HepG2 (cell line): ENCODE results near the gene VCAN. TPM values are rescaled to one million over a fixed set of nuclear protein-coding genes. Genes with fewer than 3 reads are reported as not detected.

Experiments
- AGO2 ChIP-seq: fragments of 200-400 bp; formaldehyde crosslinking; optimal IDR thresholded peaks from 2 replicates; pipeline ENCODE3; 2017; ENCODE audit warnings: mild to moderate bottlenecking, low read depth, low read length, moderate library complexity
- CREBL2 ChIP-seq: sonication (generic); formaldehyde crosslinking; IDR thresholded peaks from 2 replicates; pipeline ENCODE4 v1.8.1; 2023; ENCODE audit warnings: missing genetic modification reagents, mild to moderate bottlenecking, borderline replicate concordance
- MBNL3 ChIP-seq: fragments of 250-450 bp; sonication (Bioruptor Pico); conservative IDR thresholded peaks from 2 replicates; pipeline ENCODE4 v1.8.0; 2022; ENCODE audit warnings: mild to moderate bottlenecking, inconsistent platforms
- SIX1 ChIP-seq: sonication (generic); formaldehyde crosslinking; IDR thresholded peaks from 2 replicates; pipeline ENCODE4 v1.4.0; 2020; ENCODE audit warnings: missing genetic modification reagents, borderline replicate concordance
- SPEN ChIP-seq: sonication (generic); formaldehyde crosslinking; IDR thresholded peaks from 2 replicates; pipeline ENCODE4 v1.5.1; 2020; ENCODE audit warnings: low read depth, mild to moderate bottlenecking, missing genetic modification reagents
- ZBTB3 ChIP-seq: sonication (generic); formaldehyde crosslinking; IDR thresholded peaks from 2 replicates; pipeline ENCODE4 v1.4.0; 2020; ENCODE audit warnings: low read depth, mild to moderate bottlenecking, moderate library complexity, missing genetic modification reagents, borderline replicate concordance
- ZNF280B ChIP-seq: sonication (generic); formaldehyde crosslinking; IDR thresholded peaks from 2 replicates; pipeline ENCODE4 v1.5.0; 2020; ENCODE audit warnings: missing genetic modification reagents, mild to moderate bottlenecking, borderline replicate concordance
- ZNF710 ChIP-seq: sonication (generic); formaldehyde crosslinking; IDR thresholded peaks from 2 replicates; pipeline ENCODE4 v1.5.0; 2020; ENCODE audit warnings: mild to moderate bottlenecking, missing genetic modification reagents, borderline replicate concordance
- polyA plus RNA-seq, 8 experiments: library from polyadenylated mRNA; depleted of rRNA in 3 of 8; stranded (reverse) in 7 of 8; unstranded in 1 of 8; fragments of >200 nt; fragmentation: Illumina TruSeq in 4 of 8; extraction: Trizol in 4 of 8; gene quantifications; 2 replicates each; pipeline versions ENCODE4 v1.2.1 to v1.2.3, GENCODE V29; 2011 to 2016; ENCODE audit warnings: low read depth in 4 of 8, missing spikeins in 1 of 8, mixed read lengths in 1 of 8; ENCODE audit not compliant: insufficient read depth in 1 of 8
- total RNA-seq, 5 experiments: library from RNA; depleted of rRNA; stranded (reverse); fragments of >200 nt; fragmentation: Illumina TruSeq; extraction: Trizol; gene quantifications; 2 replicates each; pipeline ENCODE4 v1.2.3, GENCODE V29; 2016; ENCODE audit warnings: low read depth in 1 of 5
- TF ChIP-seq, protein P1 (sequence below): sonication (generic); formaldehyde crosslinking; IDR thresholded peaks from 2 replicates; pipeline ENCODE4 v1.4.0; 2020; ENCODE audit warnings: missing genetic modification reagents, borderline replicate concordance
- TF ChIP-seq, protein P2 (sequence below): sonication (generic); formaldehyde crosslinking; IDR thresholded peaks from 2 replicates; pipeline ENCODE4 v1.4.0; 2020; ENCODE audit warnings: mild to moderate bottlenecking, missing genetic modification reagents
- TF ChIP-seq, protein P3 (sequence below): sonication (generic); formaldehyde crosslinking; IDR thresholded peaks from 2 replicates; pipeline ENCODE4 v1.9.0; 2021; ENCODE audit warnings: missing genetic modification reagents, borderline replicate concordance

Gene VCAN
- total and polyA plus RNA-seq, 2 of the 13 experiments (the other 11 are each of a cell fraction or from before 2014, with no cell fraction given): 1.2 to 3.5 TPM

GRCh38 chr5:83563631-83564030 is 92.1 kb downstream of the VCAN start (continued):
- TF ChIP-seq, protein P1, sequence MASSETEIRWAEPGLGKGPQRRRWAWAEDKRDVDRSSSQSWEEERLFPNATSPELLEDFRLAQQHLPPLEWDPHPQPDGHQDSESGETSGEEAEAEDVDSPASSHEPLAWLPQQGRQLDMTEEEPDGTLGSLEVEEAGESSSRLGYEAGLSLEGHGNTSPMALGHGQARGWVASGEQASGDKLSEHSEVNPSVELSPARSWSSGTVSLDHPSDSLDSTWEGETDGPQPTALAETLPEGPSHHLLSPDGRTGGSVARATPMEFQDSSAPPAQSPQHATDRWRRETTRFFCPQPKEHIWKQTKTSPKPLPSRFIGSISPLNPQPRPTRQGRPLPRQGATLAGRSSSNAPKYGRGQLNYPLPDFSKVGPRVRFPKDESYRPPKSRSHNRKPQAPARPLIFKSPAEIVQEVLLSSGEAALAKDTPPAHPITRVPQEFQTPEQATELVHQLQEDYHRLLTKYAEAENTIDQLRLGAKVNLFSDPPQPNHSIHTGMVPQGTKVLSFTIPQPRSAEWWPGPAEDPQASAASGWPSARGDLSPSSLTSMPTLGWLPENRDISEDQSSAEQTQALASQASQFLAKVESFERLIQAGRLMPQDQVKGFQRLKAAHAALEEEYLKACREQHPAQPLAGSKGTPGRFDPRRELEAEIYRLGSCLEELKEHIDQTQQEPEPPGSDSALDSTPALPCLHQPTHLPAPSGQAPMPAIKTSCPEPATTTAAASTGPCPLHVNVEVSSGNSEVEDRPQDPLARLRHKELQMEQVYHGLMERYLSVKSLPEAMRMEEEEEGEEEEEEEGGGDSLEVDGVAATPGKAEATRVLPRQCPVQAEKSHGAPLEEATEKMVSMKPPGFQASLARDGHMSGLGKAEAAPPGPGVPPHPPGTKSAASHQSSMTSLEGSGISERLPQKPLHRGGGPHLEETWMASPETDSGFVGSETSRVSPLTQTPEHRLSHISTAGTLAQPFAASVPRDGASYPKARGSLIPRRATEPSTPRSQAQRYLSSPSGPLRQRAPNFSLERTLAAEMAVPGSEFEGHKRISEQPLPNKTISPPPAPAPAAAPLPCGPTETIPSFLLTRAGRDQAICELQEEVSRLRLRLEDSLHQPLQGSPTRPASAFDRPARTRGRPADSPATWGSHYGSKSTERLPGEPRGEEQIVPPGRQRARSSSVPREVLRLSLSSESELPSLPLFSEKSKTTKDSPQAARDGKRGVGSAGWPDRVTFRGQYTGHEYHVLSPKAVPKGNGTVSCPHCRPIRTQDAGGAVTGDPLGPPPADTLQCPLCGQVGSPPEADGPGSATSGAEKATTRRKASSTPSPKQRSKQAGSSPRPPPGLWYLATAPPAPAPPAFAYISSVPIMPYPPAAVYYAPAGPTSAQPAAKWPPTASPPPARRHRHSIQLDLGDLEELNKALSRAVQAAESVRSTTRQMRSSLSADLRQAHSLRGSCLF (CRISPR knock-in tag): no peak
- TF ChIP-seq ZNF280B (CRISPR knock-in tag): no peak
- no peak for TF ChIP-seq SIX1 (CRISPR knock-in tag)
- no peak for TF ChIP-seq ZNF710 (CRISPR knock-in tag)
- no peak for TF ChIP-seq SPEN (CRISPR knock-in tag)
- TF ChIP-seq AGO2: no peak
- TF ChIP-seq, protein P2, sequence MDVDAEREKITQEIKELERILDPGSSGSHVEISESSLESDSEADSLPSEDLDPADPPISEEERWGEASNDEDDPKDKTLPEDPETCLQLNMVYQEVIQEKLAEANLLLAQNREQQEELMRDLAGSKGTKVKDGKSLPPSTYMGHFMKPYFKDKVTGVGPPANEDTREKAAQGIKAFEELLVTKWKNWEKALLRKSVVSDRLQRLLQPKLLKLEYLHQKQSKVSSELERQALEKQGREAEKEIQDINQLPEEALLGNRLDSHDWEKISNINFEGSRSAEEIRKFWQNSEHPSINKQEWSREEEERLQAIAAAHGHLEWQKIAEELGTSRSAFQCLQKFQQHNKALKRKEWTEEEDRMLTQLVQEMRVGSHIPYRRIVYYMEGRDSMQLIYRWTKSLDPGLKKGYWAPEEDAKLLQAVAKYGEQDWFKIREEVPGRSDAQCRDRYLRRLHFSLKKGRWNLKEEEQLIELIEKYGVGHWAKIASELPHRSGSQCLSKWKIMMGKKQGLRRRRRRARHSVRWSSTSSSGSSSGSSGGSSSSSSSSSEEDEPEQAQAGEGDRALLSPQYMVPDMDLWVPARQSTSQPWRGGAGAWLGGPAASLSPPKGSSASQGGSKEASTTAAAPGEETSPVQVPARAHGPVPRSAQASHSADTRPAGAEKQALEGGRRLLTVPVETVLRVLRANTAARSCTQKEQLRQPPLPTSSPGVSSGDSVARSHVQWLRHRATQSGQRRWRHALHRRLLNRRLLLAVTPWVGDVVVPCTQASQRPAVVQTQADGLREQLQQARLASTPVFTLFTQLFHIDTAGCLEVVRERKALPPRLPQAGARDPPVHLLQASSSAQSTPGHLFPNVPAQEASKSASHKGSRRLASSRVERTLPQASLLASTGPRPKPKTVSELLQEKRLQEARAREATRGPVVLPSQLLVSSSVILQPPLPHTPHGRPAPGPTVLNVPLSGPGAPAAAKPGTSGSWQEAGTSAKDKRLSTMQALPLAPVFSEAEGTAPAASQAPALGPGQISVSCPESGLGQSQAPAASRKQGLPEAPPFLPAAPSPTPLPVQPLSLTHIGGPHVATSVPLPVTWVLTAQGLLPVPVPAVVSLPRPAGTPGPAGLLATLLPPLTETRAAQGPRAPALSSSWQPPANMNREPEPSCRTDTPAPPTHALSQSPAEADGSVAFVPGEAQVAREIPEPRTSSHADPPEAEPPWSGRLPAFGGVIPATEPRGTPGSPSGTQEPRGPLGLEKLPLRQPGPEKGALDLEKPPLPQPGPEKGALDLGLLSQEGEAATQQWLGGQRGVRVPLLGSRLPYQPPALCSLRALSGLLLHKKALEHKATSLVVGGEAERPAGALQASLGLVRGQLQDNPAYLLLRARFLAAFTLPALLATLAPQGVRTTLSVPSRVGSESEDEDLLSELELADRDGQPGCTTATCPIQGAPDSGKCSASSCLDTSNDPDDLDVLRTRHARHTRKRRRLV: no peak
- no peak for TF ChIP-seq MBNL3 (CRISPR knock-in tag)
- TF ChIP-seq CREBL2: no peak
- TF ChIP-seq, protein P3, sequence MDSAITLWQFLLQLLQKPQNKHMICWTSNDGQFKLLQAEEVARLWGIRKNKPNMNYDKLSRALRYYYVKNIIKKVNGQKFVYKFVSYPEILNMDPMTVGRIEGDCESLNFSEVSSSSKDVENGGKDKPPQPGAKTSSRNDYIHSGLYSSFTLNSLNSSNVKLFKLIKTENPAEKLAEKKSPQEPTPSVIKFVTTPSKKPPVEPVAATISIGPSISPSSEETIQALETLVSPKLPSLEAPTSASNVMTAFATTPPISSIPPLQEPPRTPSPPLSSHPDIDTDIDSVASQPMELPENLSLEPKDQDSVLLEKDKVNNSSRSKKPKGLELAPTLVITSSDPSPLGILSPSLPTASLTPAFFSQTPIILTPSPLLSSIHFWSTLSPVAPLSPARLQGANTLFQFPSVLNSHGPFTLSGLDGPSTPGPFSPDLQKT: no peak
- no peak for TF ChIP-seq ZBTB3 (CRISPR knock-in tag)
